ENCODE measurements around the gene NOTUM.

The NOTUM gene

GRCh38 chr17:81917565-81918332, 43.2 kb downstream of the NOTUM start, which contains the start of gene SIRT7 (continued):
- TF ChIP-seq ZNF561 (tag by site-specific recombination; IDR thresholded peaks at IDR 0.05; ENCODE audit: borderline replicate concordance), result 0 out of 2 replicates have a peak, but pooled peaks have one; percentile 36
- TF ChIP-seq ZFHX2 (tag by site-specific recombination; conservative IDR thresholded peaks at IDR 0.05), result 0 out of 2 replicates have a peak, but pooled peaks have one; percentile 9
- no peak for TF ChIP-seq ZNF76 (tag by site-specific recombination; IDR thresholded peaks at IDR 0.05; ENCODE audit: borderline replicate concordance, low read depth)
- 0 out of 2 replicates have a peak, but pooled peaks have one; percentile 10 for TF ChIP-seq GLIS2 (tag by site-specific recombination; IDR thresholded peaks at IDR 0.05)
- TF ChIP-seq KLF10 (tag by site-specific recombination; IDR thresholded peaks at IDR 0.05), result 0 out of 2 replicates have a peak, but pooled peaks have one; percentile 30
- TF ChIP-seq ZNF174 (tag by site-specific recombination; IDR thresholded peaks at IDR 0.05), result no peak
- no peak for TF ChIP-seq ZNF624 (tag by site-specific recombination; IDR thresholded peaks at IDR 0.05)
- TF ChIP-seq GLIS1 (tag by site-specific recombination; IDR thresholded peaks at IDR 0.05), result no peak
- TF ChIP-seq KLF17 (tag by site-specific recombination; IDR thresholded peaks at IDR 0.05), result no peak
- TF ChIP-seq ZNF596 (tag by site-specific recombination; IDR thresholded peaks at IDR 0.05), result 0 out of 2 replicates have a peak, but pooled peaks have one; percentile 31
- no peak for TF ChIP-seq ZNF391 (tag by site-specific recombination; IDR thresholded peaks at IDR 0.05; ENCODE audit: borderline replicate concordance, low read depth)
- TF ChIP-seq ZNF677 (tag by site-specific recombination; IDR thresholded peaks at IDR 0.05), result 0 out of 2 replicates have a peak, but pooled peaks have one; percentile 6
- TF ChIP-seq SP3 (tag by site-specific recombination; IDR thresholded peaks at IDR 0.05), result peak; percentile 71
- TF ChIP-seq ZBTB6 (tag by site-specific recombination; IDR thresholded peaks at IDR 0.05), result peak; percentile 31; the same call in 1 of the 2 replicates
- TF ChIP-seq KLF1 (tag by site-specific recombination; IDR thresholded peaks at IDR 0.05), result peak; percentile 58; the same call in 1 of the 2 replicates
- peak; percentile 46; the same call in 1 of the 2 replicates for TF ChIP-seq KLF8 (tag by site-specific recombination; IDR thresholded peaks at IDR 0.05)
- peak; percentile 54; the same call in 1 of the 2 replicates for TF ChIP-seq YY1 (tag by site-specific recombination; IDR thresholded peaks at IDR 0.05)
- no peak for TF ChIP-seq ZNF426 (tag by site-specific recombination; IDR thresholded peaks at IDR 0.05)
- TF ChIP-seq SP2 (tag by site-specific recombination; IDR thresholded peaks at IDR 0.05), result peak; percentile 49
- TF ChIP-seq YY2 (tag by site-specific recombination; IDR thresholded peaks at IDR 0.05), result 0 out of 2 replicates have a peak, but pooled peaks have one; percentile 26
- no peak for TF ChIP-seq ZXDB (tag by site-specific recombination; IDR thresholded peaks at IDR 0.05)
- TF ChIP-seq ZNF558 (tag by site-specific recombination; IDR thresholded peaks at IDR 0.05), result no peak

- peaks cover 3 to 72% of the 10 kb centered on the region in 2 experiments; a peak in 1 of 3 replicates for H3K36me3 ChIP-seq (ENCODE audit: control insufficient read depth in 2 of 2, insufficient read depth in 1 of 2, low read length in 2 of 2)
- CTCF ChIA-PET, result interaction anchor here (0.7 to 1.3 kb wide), 6 partner anchors 10 to 182 kb away, joined by 3 to 6 read pairs (median 4); no protein-coding TSS in a partner anchor
- no peak overlapping the region for H3K27ac ChIP-seq (ENCODE audit: extremely low read depth, low read depth, low read length)
- H3K4me3 ChIP-seq (ENCODE audit: low read depth, low read length), result peak overlapping the region; percentile 71
- POLR2A ChIA-PET, result interaction anchor here (0.6 to 2.1 kb wide), 7 partner anchors 10 to 384 kb away, joined by 3 to 22 read pairs (median 4); partner anchors contain the start of genes ALYREF, ANAPC11 and MAFG
- no peaks in the 10 kb centered on the region for H3K9me3 ChIP-seq (ENCODE audit: control insufficient read depth, insufficient read depth, low read depth, low read length)
- H3K4me1 ChIP-seq (ENCODE audit: control insufficient read depth, insufficient read depth, low read length), result peaks cover 6% of the 10 kb centered on the region
- TF ChIP-seq, protein P1, sequence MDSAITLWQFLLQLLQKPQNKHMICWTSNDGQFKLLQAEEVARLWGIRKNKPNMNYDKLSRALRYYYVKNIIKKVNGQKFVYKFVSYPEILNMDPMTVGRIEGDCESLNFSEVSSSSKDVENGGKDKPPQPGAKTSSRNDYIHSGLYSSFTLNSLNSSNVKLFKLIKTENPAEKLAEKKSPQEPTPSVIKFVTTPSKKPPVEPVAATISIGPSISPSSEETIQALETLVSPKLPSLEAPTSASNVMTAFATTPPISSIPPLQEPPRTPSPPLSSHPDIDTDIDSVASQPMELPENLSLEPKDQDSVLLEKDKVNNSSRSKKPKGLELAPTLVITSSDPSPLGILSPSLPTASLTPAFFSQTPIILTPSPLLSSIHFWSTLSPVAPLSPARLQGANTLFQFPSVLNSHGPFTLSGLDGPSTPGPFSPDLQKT (IDR thresholded peaks at IDR 0.05; ENCODE audit: borderline replicate concordance, low read depth, low read length), result no peak
- TF ChIP-seq ZNF510 (tag by site-specific recombination; IDR thresholded peaks at IDR 0.05; ENCODE audit: insufficient replicate concordance) (no peak), ZNF600 (tag by site-specific recombination; IDR thresholded peaks at IDR 0.05) (peak; percentile 77), ZFHX2 (tag by site-specific recombination; conservative IDR thresholded peaks at IDR 0.05) (peak; percentile 53), SP2 (tag by site-specific recombination; IDR thresholded peaks at IDR 0.05) (peak; percentile 25; the same call in 1 of the 2 replicates), ZNF157 (tag by site-specific recombination; IDR thresholded peaks at IDR 0.05) (no peak), ZNF146 (tag by site-specific recombination; IDR thresholded peaks at IDR 0.05) (no peak), KLF7 (tag by site-specific recombination; IDR thresholded peaks at IDR 0.05; ENCODE audit: borderline replicate concordance) (no peak), ZNF23 (tag by site-specific recombination; IDR thresholded peaks at IDR 0.05; ENCODE audit: borderline replicate concordance) (no peak), ZBTB17 (tag by site-specific recombination; IDR thresholded peaks at IDR 0.05) (no peak)
- TF ChIP-seq, protein P2, sequence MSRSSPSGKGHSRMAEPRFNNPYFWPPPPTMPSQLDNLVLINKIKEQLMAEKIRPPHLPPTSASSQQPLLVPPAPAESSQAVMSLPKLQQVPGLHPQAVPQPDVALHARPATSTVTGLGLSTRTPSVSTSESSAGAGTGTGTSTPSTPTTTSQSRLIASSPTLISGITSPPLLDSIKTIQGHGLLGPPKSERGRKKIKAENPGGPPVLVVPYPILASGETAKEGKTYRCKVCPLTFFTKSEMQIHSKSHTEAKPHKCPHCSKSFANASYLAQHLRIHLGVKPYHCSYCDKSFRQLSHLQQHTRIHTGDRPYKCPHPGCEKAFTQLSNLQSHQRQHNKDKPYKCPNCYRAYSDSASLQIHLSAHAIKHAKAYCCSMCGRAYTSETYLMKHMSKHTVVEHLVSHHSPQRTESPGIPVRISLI (tag by site-specific recombination; IDR thresholded peaks at IDR 0.05), result peak; percentile 72; the same call in 1 of the 2 replicates
Observed at GRCh38 chr17:81916234-81917001, 44.6 kb downstream of the NOTUM start.

All from HEK293 (cell line).